Measurements from ENCODE around the gene TLDC2. TPM values are rescaled to one million over a fixed set of nuclear protein-coding genes. Genes with fewer than 3 reads are reported as not detected.
"Not testable (repeated sequence)": the region's sequence is repeated elsewhere in the genome, so short reads cannot be mapped to it uniquely, and the experiment has no call there.

Gene TLDC2
- total and polyA plus RNA-seq, 3 experiments from 2014 or later = 0.29 TPM; not detected in 2

- Histone ChIP-seq H3K27ac (ENCODE audit: low read depth, low read length) (no peak overlapping the region), H3K9me3 (ENCODE audit: low read length) (no peaks in the 10 kb centered on the region), H3K4me1 (ENCODE audit: insufficient read depth, low read length) (no peaks in the 10 kb centered on the region), H3K36me3 (ENCODE audit: insufficient read depth, low read length) (no peaks in the 10 kb centered on the region), H3K27me3 (ENCODE audit: insufficient read depth, low read length, poor library complexity, severe bottlenecking) (no peaks in the 10 kb centered on the region), H3K4me3 (ENCODE audit: low read length) (no peak overlapping the region)
- peaks cover 0 to 11% (median 0%) of the 10 kb centered on the region in 3 donors for H3K4me1 Mint-ChIP-seq
- H3K27ac Mint-ChIP-seq = no peak overlapping the region
- no peaks in the 10 kb centered on the region for H3K36me3 Mint-ChIP-seq
- peak overlapping the region in 5 of 7 donors; percentile 9 to 72 (median 55) for H3K4me3 Mint-ChIP-seq
- DNase-seq = no peak
- peaks cover 22 to 25% of the 10 kb centered on the region in 2 donors for H3K27me3 Mint-ChIP-seq
- ChIA-PET POLR2A (no interaction called here), CTCF (interaction anchor here (0.7 to 1.2 kb wide), 2 partner anchors 37 to 58 kb away, joined by 3 read pairs; no protein-coding TSS in a partner anchor)
- H3K9me3 Mint-ChIP-seq = no peaks in the 10 kb centered on the region
These were observed 9.1 kb upstream of the TLDC2 start for GRCh38 chr20:36866681-36867495.

- H3K36me3 ChIP-seq (ENCODE audit: insufficient read depth, low read length) = no peaks in the 10 kb centered on the region
- H3K4me3 Mint-ChIP-seq = no peak overlapping the region
- peak overlapping the region in 1 of 8 donors; percentile 29 for H3K27ac Mint-ChIP-seq
- H3K4me1 Mint-ChIP-seq = no peaks in the 10 kb centered on the region
- ChIA-PET CTCF (interaction anchor here (1.4 to 1.6 kb wide), 2 partner anchors 15 to 64 kb away, joined by 4 read pairs; no protein-coding TSS in a partner anchor), POLR2A (no interaction called here)
- DNase-seq = no peak
- no peaks in the 10 kb centered on the region for H3K9me3 ChIP-seq (ENCODE audit: low read length)
- no peak overlapping the region for H3K27ac ChIP-seq (ENCODE audit: low read depth, low read length)
- no peaks in the 10 kb centered on the region for H3K9me3 Mint-ChIP-seq
- H3K36me3 Mint-ChIP-seq = peaks cover 0 to 3% (median 1%) of the 10 kb centered on the region in 3 donors
- no peaks in the 10 kb centered on the region for H3K27me3 ChIP-seq (ENCODE audit: insufficient read depth, low read length, poor library complexity, severe bottlenecking)
- no peaks in the 10 kb centered on the region for H3K4me1 ChIP-seq (ENCODE audit: insufficient read depth, low read length)
- no peak overlapping the region for H3K4me3 ChIP-seq (ENCODE audit: low read length)
- peaks cover 3 to 6% of the 10 kb centered on the region in 2 donors for H3K27me3 Mint-ChIP-seq
These were observed 4.0 kb upstream of the TLDC2 start for GRCh38 chr20:36871640-36872570.

GRCh38 chr20:36872852-36873251 is 3.1 kb upstream of the TLDC2 start:
- H3K27me3 Mint-ChIP-seq = peaks cover 3 to 6% of the 10 kb centered on the region in 2 donors
- Histone ChIP-seq H3K4me1 (ENCODE audit: insufficient read depth, low read length) (no peaks in the 10 kb centered on the region), H3K4me3 (ENCODE audit: low read length) (no peak overlapping the region), H3K9me3 (ENCODE audit: low read length) (no peaks in the 10 kb centered on the region), H3K27ac (ENCODE audit: low read depth, low read length) (no peak overlapping the region), H3K27me3 (ENCODE audit: insufficient read depth, low read length, poor library complexity, severe bottlenecking) (no peaks in the 10 kb centered on the region), H3K36me3 (ENCODE audit: insufficient read depth, low read length) (no peaks in the 10 kb centered on the region)
- no peak for DNase-seq
- CTCF ChIA-PET = interaction anchor here (1.6 kb wide), 1 partner anchor 64 kb away, joined by 4 read pairs; no protein-coding TSS in a partner anchor
- POLR2A ChIA-PET = no interaction called here
- no peaks in the 10 kb centered on the region for H3K4me1 Mint-ChIP-seq
- H3K27ac Mint-ChIP-seq = peak overlapping the region in 1 of 8 donors; percentile 27
- no peaks in the 10 kb centered on the region for H3K9me3 Mint-ChIP-seq
- no peak overlapping the region for H3K4me3 Mint-ChIP-seq
- H3K36me3 Mint-ChIP-seq = peaks cover 0 to 3% (median 1%) of the 10 kb centered on the region in 3 donors

- Histone ChIP-seq H3K4me3 (ENCODE audit: low read length) (no peak overlapping the region), H3K4me1 (ENCODE audit: insufficient read depth, low read length) (no peaks in the 10 kb centered on the region), H3K36me3 (ENCODE audit: insufficient read depth, low read length) (no peaks in the 10 kb centered on the region), H3K9me3 (ENCODE audit: low read length) (no peaks in the 10 kb centered on the region), H3K27ac (ENCODE audit: low read depth, low read length) (no peak overlapping the region), H3K27me3 (ENCODE audit: insufficient read depth, low read length, poor library complexity, severe bottlenecking) (no peaks in the 10 kb centered on the region)
- no peaks in the 10 kb centered on the region for H3K4me1 Mint-ChIP-seq
- H3K27ac Mint-ChIP-seq = peak overlapping the region in 1 of 8 donors; percentile 17
- POLR2A ChIA-PET = no interaction called here
- peaks cover 3 to 5% of the 10 kb centered on the region in 2 donors for H3K27me3 Mint-ChIP-seq
- H3K4me3 Mint-ChIP-seq = no peak overlapping the region
- H3K9me3 Mint-ChIP-seq = no peaks in the 10 kb centered on the region
- CTCF ChIA-PET = no interaction called here
- H3K36me3 Mint-ChIP-seq = peaks cover 0 to 3% (median 1%) of the 10 kb centered on the region in 3 donors
- no peak for DNase-seq
These were observed 2.3 kb upstream of the TLDC2 start for GRCh38 chr20:36873498-36874189.

- CTCF ChIA-PET; H3K4me1 ChIP-seq (ENCODE audit: insufficient read depth, low read length); H3K27ac Mint-ChIP-seq: not testable (repeated sequence)
These were observed 845 bp upstream of the TLDC2 start for GRCh38 chr20:36875093-36875492.

GRCh38 chr20:36876473-36876833 is 515 bp downstream of the TLDC2 start:
- POLR2A ChIA-PET = no interaction called here
- no peak overlapping the region for H3K4me3 ChIP-seq (ENCODE audit: low read length)

More at GRCh38 chr20:36875093-36875492, 845 bp upstream of the TLDC2 start:
- POLR2A ChIA-PET = interaction anchor here (0.7 kb wide), 2 partner anchors 98 to 174 kb away, joined by 3 to 5 read pairs; no protein-coding TSS in a partner anchor
- H3K9me3 ChIP-seq (ENCODE audit: low read length); H3K4me3 Mint-ChIP-seq; H3K36me3 Mint-ChIP-seq; H3K4me1 Mint-ChIP-seq; H3K27me3 Mint-ChIP-seq; H3K9me3 Mint-ChIP-seq; H3K27ac ChIP-seq (ENCODE audit: low read depth, low read length); H3K27me3 ChIP-seq (ENCODE audit: insufficient read depth, low read length, poor library complexity, severe bottlenecking); DNase-seq; H3K4me3 ChIP-seq (ENCODE audit: low read length); H3K36me3 ChIP-seq (ENCODE audit: insufficient read depth, low read length): not testable (repeated sequence)

DNA sequence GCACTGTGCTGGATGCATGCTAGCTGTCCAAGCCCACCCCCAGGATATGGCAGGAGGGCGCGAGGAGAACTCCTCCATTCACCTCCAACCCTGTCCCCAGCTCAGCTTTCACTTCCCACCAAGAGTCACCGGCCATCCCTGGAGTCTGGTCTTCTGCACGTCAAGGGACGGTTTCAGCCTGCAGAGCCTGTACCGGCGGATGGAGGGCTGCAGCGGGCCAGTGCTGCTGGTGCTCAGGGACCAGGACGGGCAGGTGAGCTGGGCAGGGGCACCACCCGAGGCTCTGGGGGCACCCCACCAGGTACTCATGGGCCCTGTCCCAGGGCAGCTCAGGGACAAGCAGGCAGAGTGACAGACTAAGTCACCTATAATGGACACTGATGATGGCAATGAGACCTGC is 3.0 kb downstream of the TLDC2 start:
- no peak for DNase-seq
- Histone ChIP-seq H3K36me3 (ENCODE audit: insufficient read depth, low read length) (no peaks in the 10 kb centered on the region), H3K4me1 (ENCODE audit: insufficient read depth, low read length) (no peaks in the 10 kb centered on the region), H3K9me3 (ENCODE audit: low read length) (no peaks in the 10 kb centered on the region), H3K27ac (ENCODE audit: low read depth, low read length) (no peak overlapping the region), H3K4me3 (ENCODE audit: low read length) (no peak overlapping the region), H3K27me3 (ENCODE audit: insufficient read depth, low read length, poor library complexity, severe bottlenecking) (no peaks in the 10 kb centered on the region)
- no peak overlapping the region for H3K4me3 Mint-ChIP-seq
- H3K9me3 Mint-ChIP-seq = no peaks in the 10 kb centered on the region
- CTCF ChIA-PET = no interaction called here
- peaks cover 0 to 3% (median 1%) of the 10 kb centered on the region in 3 donors for H3K36me3 Mint-ChIP-seq
- no peaks in the 10 kb centered on the region for H3K4me1 Mint-ChIP-seq
- H3K27me3 Mint-ChIP-seq = no peaks in the 10 kb centered on the region
- POLR2A ChIA-PET = no interaction called here
- H3K27ac Mint-ChIP-seq = peak overlapping the region in 1 of 8 donors; percentile 54

More at GRCh38 chr20:36876473-36876833, 515 bp downstream of the TLDC2 start:
- Mint-ChIP-seq H3K4me3 (no peak overlapping the region), H3K27ac (peak overlapping the region in 2 of 8 donors; percentile 4 to 9), H3K36me3 (peaks cover 0 to 3% (median 1%) of the 10 kb centered on the region in 3 donors), H3K27me3 (no peaks in the 10 kb centered on the region), H3K4me1 (no peaks in the 10 kb centered on the region), H3K9me3 (no peaks in the 10 kb centered on the region)
- no peak overlapping the region for H3K27ac ChIP-seq (ENCODE audit: low read depth, low read length)
- no peaks in the 10 kb centered on the region for H3K36me3 ChIP-seq (ENCODE audit: insufficient read depth, low read length)
- no peak for DNase-seq
- no peaks in the 10 kb centered on the region for H3K9me3 ChIP-seq (ENCODE audit: low read length)
- CTCF ChIA-PET = no interaction called here
- H3K4me1 ChIP-seq (ENCODE audit: insufficient read depth, low read length) = no peaks in the 10 kb centered on the region
- no peaks in the 10 kb centered on the region for H3K27me3 ChIP-seq (ENCODE audit: insufficient read depth, low read length, poor library complexity, severe bottlenecking)
